IPS DF 6.9 (cell line): ENCODE data around the gene GBX1.

Experiments used
- DNase-seq: peaks from one replicate; pipeline ENCODE4 v3.0.0-alpha.2; 2013; ENCODE audit warnings: low read depth, low spot score
- H3K27ac ChIP-seq: one replicate; pipeline ENCODE4 v1.5.1; 2013; ENCODE audit warnings: low read length, control low read depth
- H3K27me3 ChIP-seq: 2 replicates; pipeline ENCODE4 v1.6.1; 2013; ENCODE audit warnings: mild to moderate bottlenecking, low read length; ENCODE audit not compliant: control insufficient read depth, insufficient read depth
- H3K36me3 ChIP-seq: 2 replicates; pipeline ENCODE4 v1.6.1; 2013; ENCODE audit warnings: low read length; ENCODE audit not compliant: control insufficient read depth, insufficient read depth
- H3K4me1 ChIP-seq: 2 replicates; pipeline ENCODE4 v1.6.1; 2013; ENCODE audit warnings: low read length; ENCODE audit not compliant: control insufficient read depth, insufficient read depth
- H3K4me3 ChIP-seq: 2 replicates; pipeline ENCODE4 v1.5.1; 2013; ENCODE audit warnings: mild to moderate bottlenecking, low read length
- H3K9me3 ChIP-seq: 2 replicates; pipeline ENCODE4 v1.6.1; 2013; ENCODE audit warnings: low read length, inconsistent platforms; ENCODE audit not compliant: control insufficient read depth, insufficient read depth
- WGBS: extraction: QIAGEN DNeasy Blood & Tissue Kit; methylation state at CpG from one replicate; pipeline ENCODE4 v1.1.7; 2013; ENCODE audit warnings: mixed read lengths, missing lambda C conversion rate; ENCODE audit not compliant: insufficient read length, insufficient coverage; 5-methylcytosine and 5-hydroxymethylcytosine counted together

Gene GBX1

DNA sequence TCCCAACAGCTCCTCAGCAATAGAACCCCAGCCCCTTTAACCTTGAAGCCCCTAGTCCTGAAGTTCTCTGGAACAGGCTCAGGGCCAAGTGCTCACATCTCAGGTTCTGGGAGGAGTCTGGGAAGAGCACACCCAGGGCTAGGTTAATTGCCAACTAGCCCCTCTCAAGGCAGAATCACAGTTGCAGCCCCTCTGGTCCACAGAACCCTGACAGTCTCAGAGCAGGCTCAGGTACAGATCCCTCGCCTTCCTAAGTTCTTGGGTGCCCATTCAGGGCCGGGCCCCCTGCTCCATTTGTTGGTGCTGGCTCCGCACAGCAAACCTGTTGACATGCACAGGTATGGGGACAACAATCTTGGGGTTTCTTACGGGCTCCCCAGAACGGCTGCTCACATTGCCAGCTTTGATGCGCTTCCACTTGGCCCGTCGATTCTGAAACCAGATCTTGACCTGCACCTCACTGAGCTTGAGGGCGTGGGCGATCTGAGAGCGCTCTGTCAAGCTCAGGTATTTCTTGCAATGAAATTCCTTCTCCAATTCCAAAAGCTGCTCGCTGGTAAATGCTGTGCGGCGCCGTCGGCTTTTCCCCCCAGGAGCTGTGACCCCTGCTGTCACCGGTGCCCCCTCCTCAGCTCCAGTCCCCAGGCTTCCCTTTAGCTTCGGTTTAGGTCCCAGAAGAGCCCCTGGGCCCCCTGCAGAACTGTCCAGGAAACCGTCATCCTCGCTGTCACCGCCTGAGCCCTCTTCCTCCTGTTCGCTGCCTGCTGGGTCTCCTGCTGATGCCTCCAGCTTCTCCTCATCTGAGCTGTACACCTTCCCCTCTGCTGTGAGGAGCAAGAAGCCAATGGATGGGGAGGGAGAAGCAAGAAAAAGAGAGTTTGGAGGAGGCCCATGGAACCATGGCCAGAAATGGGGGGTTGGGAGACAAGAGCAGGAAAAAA is 18.9 kb downstream of the GBX1 start:
- Histone ChIP-seq H3K36me3 (0 out of 2 replicates have a peak, but pooled peaks cover 5% of the 10 kb centered on the region), H3K9me3 (no peaks in the 10 kb centered on the region), H3K4me3 (no peak overlapping the region), H3K4me1 (peaks cover 2% of the 10 kb centered on the region; the same call in 1 of the 2 replicates), H3K27me3 (no peaks in the 10 kb centered on the region), H3K27ac (no peak overlapping the region)
- DNase-seq, result no peak
- WGBS, result no CpG with 5 or more reads among the region's 22 CpGs

DNA sequence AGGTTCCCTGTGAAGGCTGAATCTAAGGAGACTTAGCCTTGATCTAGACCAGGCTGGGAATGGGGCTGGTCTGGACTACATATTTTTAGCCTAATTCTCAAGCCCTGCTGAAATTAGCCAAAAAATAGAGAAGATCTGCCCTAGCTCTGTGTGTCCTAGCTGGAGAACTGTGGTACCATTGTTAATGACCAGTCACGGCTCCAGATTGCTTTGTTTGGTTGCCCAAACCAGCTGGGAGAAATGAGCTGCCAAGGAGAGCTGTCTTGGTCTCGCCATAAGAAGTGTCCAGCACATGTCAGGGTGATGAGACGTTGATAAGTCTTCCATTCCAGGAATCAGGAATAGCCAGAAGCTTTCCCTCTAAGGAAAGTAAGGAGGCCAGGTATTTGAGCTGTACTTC is 20.7 kb downstream of the GBX1 start:
- Histone ChIP-seq H3K4me3 (no peak overlapping the region), H3K4me1 (peaks cover 6% of the 10 kb centered on the region), H3K27me3 (no peaks in the 10 kb centered on the region), H3K27ac (no peak overlapping the region), H3K36me3 (0 out of 2 replicates have a peak, but pooled peaks cover 14% of the 10 kb centered on the region), H3K9me3 (no peaks in the 10 kb centered on the region)
- no peak for DNase-seq
- WGBS, result no CpG with 5 or more reads among the region's 3 CpGs

DNA sequence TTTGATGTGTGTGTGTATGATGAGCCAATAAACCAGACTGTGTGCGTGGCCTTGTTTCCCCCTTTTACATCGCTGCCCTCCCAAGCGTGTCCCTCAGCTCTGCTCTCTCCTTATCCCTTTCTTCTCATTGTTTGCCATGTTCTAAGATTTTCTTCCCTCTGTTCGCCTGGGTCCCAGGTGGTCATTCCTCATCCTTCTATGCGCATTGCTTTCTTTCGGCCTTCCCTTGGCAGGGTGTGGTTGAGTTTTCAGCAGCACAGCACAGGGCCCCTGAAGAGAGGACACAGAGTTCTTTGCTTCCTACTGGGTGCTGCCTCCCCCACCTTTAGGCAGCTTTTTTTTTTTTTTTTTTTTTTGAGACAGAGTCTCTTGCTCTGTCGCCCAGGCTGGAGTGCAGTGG is 23.1 kb downstream of the GBX1 start:
- Histone ChIP-seq H3K4me3 (no peak overlapping the region), H3K27ac (no peak overlapping the region), H3K36me3 (peaks cover 14% of the 10 kb centered on the region; the same call in 1 of the 2 replicates), H3K4me1 (peaks cover 7% of the 10 kb centered on the region), H3K27me3 (no peaks in the 10 kb centered on the region), H3K9me3 (no peaks in the 10 kb centered on the region)
- WGBS, result no CpG with 5 or more reads among the region's 7 CpGs
- no peak for DNase-seq

DNA sequence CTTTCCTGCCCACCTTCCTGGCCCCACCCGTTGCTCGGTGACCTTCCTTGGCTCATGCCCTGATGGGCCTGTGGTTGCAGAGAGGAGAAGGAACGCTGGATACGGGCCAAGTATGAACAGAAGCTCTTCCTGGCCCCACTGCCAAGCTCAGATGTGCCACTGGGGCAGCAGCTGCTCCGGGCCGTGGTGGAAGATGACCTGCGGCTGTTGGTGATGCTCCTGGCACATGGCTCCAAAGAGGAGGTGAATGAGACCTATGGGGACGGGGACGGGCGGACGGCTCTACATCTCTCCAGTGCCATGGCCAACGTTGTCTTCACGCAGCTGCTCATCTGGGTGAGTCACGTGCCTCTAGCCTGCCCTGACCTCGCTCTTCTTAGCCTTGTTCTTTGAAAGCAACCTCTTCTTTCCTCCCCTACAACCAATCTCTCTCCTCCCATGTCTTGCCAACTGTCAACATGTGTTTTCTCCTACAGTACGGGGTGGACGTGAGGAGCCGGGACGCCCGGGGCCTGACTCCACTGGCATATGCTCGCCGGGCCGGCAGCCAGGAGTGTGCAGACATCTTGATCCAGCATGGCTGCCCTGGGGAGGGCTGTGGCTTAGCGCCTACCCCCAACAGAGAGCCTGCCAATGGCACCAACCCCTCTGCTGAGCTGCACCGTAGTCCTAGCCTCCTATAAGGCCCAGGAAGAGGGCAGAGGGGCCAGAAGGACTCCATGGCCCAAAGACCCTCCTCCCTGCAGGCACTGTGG is 24.1 kb downstream of the GBX1 start:
- Histone ChIP-seq H3K9me3 (no peaks in the 10 kb centered on the region), H3K27ac (no peak overlapping the region), H3K4me3 (no peak overlapping the region), H3K36me3 (peaks cover 14% of the 10 kb centered on the region; the same call in 1 of the 2 replicates), H3K4me1 (peaks cover 9% of the 10 kb centered on the region), H3K27me3 (no peaks in the 10 kb centered on the region)
- no peak for DNase-seq
- WGBS, result no CpG with 5 or more reads among the region's 25 CpGs

DNA sequence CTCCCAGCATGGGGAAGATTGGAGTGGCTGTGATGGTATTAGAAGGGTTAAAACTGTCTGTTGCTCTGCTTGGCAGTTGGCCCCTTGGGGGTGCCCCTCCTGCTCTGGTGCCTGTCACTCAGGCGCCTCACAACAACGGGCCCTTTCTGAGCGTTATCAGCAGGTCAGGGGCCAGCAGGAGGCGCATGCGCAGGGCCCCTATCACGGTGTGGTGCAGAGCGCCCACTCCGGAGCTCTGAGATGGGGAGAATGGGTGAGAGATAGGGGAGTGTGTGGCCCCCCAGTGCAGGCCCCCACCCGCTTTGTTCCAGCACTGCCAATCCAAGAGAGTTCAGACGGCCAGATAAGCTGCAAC is 24.8 kb downstream of the GBX1 start:
- no CpG with 5 or more reads among the region's 10 CpGs for WGBS

DNA sequence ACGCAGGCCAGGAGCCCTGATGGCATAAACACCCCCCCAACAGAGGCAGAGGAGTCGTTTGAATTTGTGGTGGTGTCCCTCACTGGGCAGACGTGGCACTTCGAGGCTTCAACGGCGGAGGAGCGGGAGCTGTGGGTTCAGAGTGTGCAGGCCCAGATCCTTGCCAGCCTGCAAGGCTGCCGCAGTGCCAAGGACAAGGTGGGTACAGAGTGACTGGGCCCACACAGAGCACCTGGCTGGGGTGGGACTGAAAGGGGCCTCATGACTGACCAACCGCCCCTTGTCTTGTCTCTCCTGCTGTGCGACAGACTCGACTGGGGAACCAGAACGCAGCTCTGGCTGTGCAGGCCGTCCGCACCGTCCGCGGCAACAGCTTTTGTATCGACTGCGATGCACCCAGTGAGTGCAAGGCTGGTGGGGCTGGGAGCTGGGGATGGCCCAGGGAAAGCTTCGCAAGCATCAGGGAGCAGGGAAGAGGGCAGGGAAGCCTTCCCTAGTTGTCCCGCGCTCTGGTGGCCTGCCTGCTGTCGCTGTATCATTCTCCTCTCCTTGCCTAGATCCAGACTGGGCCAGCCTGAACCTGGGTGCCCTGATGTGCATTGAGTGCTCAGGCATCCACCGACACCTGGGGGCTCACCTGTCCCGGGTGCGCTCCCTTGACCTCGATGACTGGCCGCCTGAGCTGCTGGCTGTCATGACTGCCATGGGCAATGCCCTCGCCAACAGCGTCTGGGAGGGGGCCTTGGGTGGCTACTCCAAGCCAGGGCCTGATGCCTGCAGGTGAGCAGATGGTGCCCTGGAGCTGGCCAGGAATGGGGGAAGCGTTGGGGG is 25.4 kb downstream of the GBX1 start:
- DNase-seq, result no peak
- Histone ChIP-seq H3K27me3 (no peaks in the 10 kb centered on the region), H3K9me3 (no peaks in the 10 kb centered on the region), H3K4me3 (no peak overlapping the region), H3K4me1 (peaks cover 9% of the 10 kb centered on the region), H3K27ac (no peak overlapping the region), H3K36me3 (peaks cover 14% of the 10 kb centered on the region; the same call in 1 of the 2 replicates)
- no CpG with 5 or more reads among the region's 31 CpGs for WGBS

More for the DNA sequence above, 24.8 kb downstream of the GBX1 start:
- H3K4me1 ChIP-seq, result peaks cover 9% of the 10 kb centered on the region
- no peak overlapping the region for H3K4me3 ChIP-seq
- H3K27me3 ChIP-seq, result no peaks in the 10 kb centered on the region
- no peaks in the 10 kb centered on the region for H3K9me3 ChIP-seq
- H3K36me3 ChIP-seq, result peaks cover 14% of the 10 kb centered on the region; the same call in 1 of the 2 replicates
- H3K27ac ChIP-seq, result no peak overlapping the region
- no peak for DNase-seq

DNA sequence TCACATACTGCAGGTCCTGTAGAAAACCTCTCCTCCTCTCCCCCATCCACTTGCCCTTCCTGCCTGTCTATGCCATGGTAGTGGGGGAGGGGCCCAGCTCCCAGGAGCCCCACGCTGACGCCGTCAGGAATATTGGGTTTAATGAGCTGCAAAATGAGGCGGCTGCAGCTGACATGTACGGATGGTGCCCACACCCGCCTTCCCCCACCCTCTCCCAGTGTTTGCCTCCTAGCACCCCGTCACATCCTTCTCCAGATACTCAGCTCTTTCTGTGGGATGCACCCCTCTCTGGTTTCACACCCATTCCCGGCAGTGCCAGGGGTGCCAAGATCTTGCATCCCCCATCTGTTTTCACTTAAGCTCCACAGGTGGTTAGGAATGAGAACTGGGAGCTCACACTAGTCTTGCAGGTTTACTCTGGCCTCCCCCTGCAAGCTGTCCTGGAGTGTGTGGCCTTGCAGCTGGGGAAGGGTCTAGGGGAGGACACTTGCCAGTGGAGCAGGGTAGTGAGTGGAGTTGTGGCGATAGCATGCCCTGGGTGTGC is 26.1 kb downstream of the GBX1 start:
- peaks cover 14% of the 10 kb centered on the region; the same call in 1 of the 2 replicates for H3K36me3 ChIP-seq
- no CpG with 5 or more reads among the region's 9 CpGs for WGBS
- H3K4me3 ChIP-seq, result no peak overlapping the region

DNA sequence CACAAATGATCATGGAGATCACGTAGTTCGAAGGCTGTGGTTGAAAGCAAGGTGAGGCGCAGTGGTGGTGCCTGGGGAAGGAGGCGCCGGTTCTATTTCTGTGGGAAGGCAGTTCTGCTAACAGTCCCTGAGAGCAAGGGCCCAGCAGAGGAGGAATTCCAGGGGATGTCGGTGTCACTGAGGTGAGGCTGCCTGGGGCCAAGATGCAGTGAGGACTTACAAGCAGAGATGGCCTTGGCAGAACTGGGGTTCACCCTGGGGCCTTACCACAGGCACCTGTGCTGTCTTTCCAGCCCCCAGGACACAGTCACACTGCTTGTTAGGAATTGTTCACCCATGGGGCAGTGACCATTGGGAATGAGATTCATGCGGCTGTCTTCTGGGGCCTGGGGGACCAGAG is 26.7 kb downstream of the GBX1 start:
- no peak for DNase-seq
- WGBS, result no CpG with 5 or more reads among the region's 7 CpGs
- H3K27ac ChIP-seq, result no peak overlapping the region
- no peak overlapping the region for H3K4me3 ChIP-seq
- peaks cover 9% of the 10 kb centered on the region for H3K4me1 ChIP-seq
- peaks cover 14% of the 10 kb centered on the region; the same call in 1 of the 2 replicates for H3K36me3 ChIP-seq
- no peaks in the 10 kb centered on the region for H3K27me3 ChIP-seq
- no peaks in the 10 kb centered on the region for H3K9me3 ChIP-seq

More for the DNA sequence above, 26.1 kb downstream of the GBX1 start:
- Histone ChIP-seq H3K9me3 (no peaks in the 10 kb centered on the region), H3K4me1 (peaks cover 9% of the 10 kb centered on the region), H3K27me3 (no peaks in the 10 kb centered on the region), H3K27ac (no peak overlapping the region)
- DNase-seq, result no peak

DNA sequence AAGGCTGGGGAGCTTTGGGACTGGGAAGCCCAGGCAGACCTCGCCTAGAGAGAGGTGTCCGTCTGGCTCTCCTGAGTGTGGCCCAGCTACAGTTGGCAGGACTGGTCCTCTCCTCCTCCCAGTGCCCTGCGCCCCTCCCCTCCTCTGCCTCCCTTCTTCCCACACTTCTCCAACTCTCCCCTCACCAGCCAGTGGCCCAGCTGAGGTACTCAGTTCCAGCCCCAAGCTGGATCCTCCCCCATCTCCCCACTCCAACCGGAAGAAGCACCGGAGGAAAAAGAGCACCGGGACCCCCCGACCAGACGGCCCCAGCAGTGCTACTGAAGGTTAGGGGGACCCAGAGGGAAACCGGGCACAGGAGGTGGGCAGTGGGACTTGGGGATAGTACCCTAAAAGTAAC is 27.7 kb downstream of the GBX1 start:
- no CpG with 5 or more reads among the region's 9 CpGs for WGBS
- no peak overlapping the region for H3K27ac ChIP-seq
- H3K4me3 ChIP-seq, result no peak overlapping the region
- peaks cover 9% of the 10 kb centered on the region for H3K4me1 ChIP-seq
- H3K27me3 ChIP-seq, result no peaks in the 10 kb centered on the region
- no peak for DNase-seq
- H3K9me3 ChIP-seq, result no peaks in the 10 kb centered on the region
- H3K36me3 ChIP-seq, result peaks cover 17% of the 10 kb centered on the region; the same call in 1 of the 2 replicates
